GM21367 (cell line): Measurements from ENCODE around the gene ADAMTS14.

Experiments
- ATAC-seq: cut with Tn5 transposase; IDR thresholded peaks from one replicate; pipeline ENCODE4 v1.9.1; 2021; ENCODE audit not compliant: unreplicated experiment

ADAMTS14 gene

GRCh38 chr10:70782086-70782745 is 109.9 kb downstream of the ADAMTS14 start:
- no peak for ATAC-seq

- ATAC-seq = no peak
Observed at GRCh38 chr10:70782746-70783680, 110.7 kb downstream of the ADAMTS14 start.

- no peak for ATAC-seq
Observed at GRCh38 chr10:70784016-70784415, 111.7 kb downstream of the ADAMTS14 start.

- ATAC-seq = no peak
Observed at GRCh38 chr10:70784471-70784870, 112.2 kb downstream of the ADAMTS14 start.

- no peak for ATAC-seq
Observed at GRCh38 chr10:70785190-70785589, 112.9 kb downstream of the ADAMTS14 start, which contains the start of gene TBATA. TBATA (minus strand) TSS chr10:70785377; CDS start chr10:70783379, 1,998 bp downstream.

- ATAC-seq = no peak
Observed at GRCh38 chr10:70786799-70787415, 114.6 kb downstream of the ADAMTS14 start.

- ATAC-seq = no peak
Observed at GRCh38 chr10:70791386-70792039, 119.2 kb downstream of the ADAMTS14 start.

GRCh38 chr10:70795613-70796012 is 123.3 kb downstream of the ADAMTS14 start:
- no peak for ATAC-seq

- no peak for ATAC-seq
Observed at GRCh38 chr10:70797840-70798239, 125.5 kb downstream of the ADAMTS14 start.

GRCh38 chr10:70799124-70799523 is 126.8 kb downstream of the ADAMTS14 start:
- no peak for ATAC-seq

- ATAC-seq = no peak
Observed at GRCh38 chr10:70801854-70802253, 129.5 kb downstream of the ADAMTS14 start.

GRCh38 chr10:70803775-70804420 is 131.6 kb downstream of the ADAMTS14 start:
- no peak for ATAC-seq

GRCh38 chr10:70804421-70804808 is 132.1 kb downstream of the ADAMTS14 start:
- no peak for ATAC-seq

GRCh38 chr10:70805619-70806215 is 133.4 kb downstream of the ADAMTS14 start:
- no peak for ATAC-seq

GRCh38 chr10:70806841-70807240 is 134.5 kb downstream of the ADAMTS14 start:
- ATAC-seq = no peak

GRCh38 chr10:70807556-70807955 is 135.2 kb downstream of the ADAMTS14 start:
- ATAC-seq = no peak

GRCh38 chr10:70809011-70809611 is 136.8 kb downstream of the ADAMTS14 start:
- ATAC-seq = no peak

- no peak for ATAC-seq
Observed at GRCh38 chr10:70809726-70810125, 137.4 kb downstream of the ADAMTS14 start.

- no peak for ATAC-seq
Observed at GRCh38 chr10:70810967-70811366, 138.7 kb downstream of the ADAMTS14 start.

GRCh38 chr10:70811881-70812280 is 139.6 kb downstream of the ADAMTS14 start:
- no peak for ATAC-seq
